Osteoblast (primary cell): ENCODE measurements around the gene HDAC4. TPM values are rescaled to one million over a fixed set of nuclear protein-coding genes. Genes with fewer than 3 reads are reported as not detected.

Source experiments
- DNase-seq: peaks from one replicate; pipeline ENCODE4 v3.0.0; 2011; ENCODE audit warnings: low spot score, mixed read lengths; ENCODE audit not compliant: insufficient read length; ENCODE audit errors: missing footprints
- H2AFZ ChIP-seq: 2 replicates; pipeline ENCODE4 v1.6.0; 2011; ENCODE audit warnings: mild to moderate bottlenecking, low read length
- H3K27ac ChIP-seq: 2 replicates; pipeline ENCODE4 v1.5.1; 2011; ENCODE audit warnings: mild to moderate bottlenecking, low read depth, low read length, moderate library complexity
- H3K27me3 ChIP-seq: 2 replicates; pipeline ENCODE4 v1.6.0; 2012; ENCODE audit warnings: mild to moderate bottlenecking, control low read depth, inconsistent platforms, low read length, moderate library complexity; ENCODE audit not compliant: insufficient read depth
- H3K36me3 ChIP-seq: 2 replicates; pipeline ENCODE4 v1.5.1; 2011; ENCODE audit warnings: mild to moderate bottlenecking, low read length, control low read depth, moderate library complexity; ENCODE audit not compliant: insufficient read depth
- H3K4me1 ChIP-seq: 2 replicates; pipeline ENCODE4 v1.5.1; 2011; ENCODE audit warnings: mild to moderate bottlenecking, low read length, control low read depth, moderate library complexity; ENCODE audit not compliant: insufficient read depth
- H3K4me2 ChIP-seq: 2 replicates; pipeline ENCODE4 v1.6.0; 2011; ENCODE audit warnings: mild to moderate bottlenecking, low read length; ENCODE audit not compliant: insufficient read depth
- H3K4me3 ChIP-seq: fragments of 200-600 bp; sonication (generic); 3 replicates; pipeline ENCODE4 v1.5.1; 2012; ENCODE audit warnings: mild to moderate bottlenecking, low read length, inconsistent platforms; ENCODE audit not compliant: insufficient read depth
- H3K79me2 ChIP-seq: 2 replicates; pipeline ENCODE4 v1.6.0; 2012; ENCODE audit warnings: mild to moderate bottlenecking, low read length, control low read depth, inconsistent platforms; ENCODE audit not compliant: insufficient read depth
- H3K9me3 ChIP-seq: 2 replicates; pipeline ENCODE4 v1.5.1; 2011; ENCODE audit warnings: low read depth, low read length, control low read depth
- H4K20me1 ChIP-seq: 2 replicates; pipeline ENCODE4 v1.6.0; 2012; ENCODE audit warnings: mild to moderate bottlenecking, low read length, control low read depth; ENCODE audit not compliant: insufficient read depth
- CTCF ChIP-seq: IDR thresholded peaks from 2 replicates; pipeline ENCODE4 v1.5.1; 2011; ENCODE audit warnings: mild to moderate bottlenecking, low read depth, low read length, moderate library complexity; ENCODE audit errors: extremely low read depth
- total RNA-seq: library from RNA; depleted of rRNA; stranded (reverse); fragments of >200 nt; gene quantifications from 2 replicates; pipeline ENCODE4 v1.2.3, GENCODE V29; 2012

Gene HDAC4
- total RNA-seq, 1 donor, result 30.8 TPM

GRCh38 chr2:239053801-239054503 is 346.9 kb downstream of the HDAC4 start:
- H3K4me3 ChIP-seq, result no peak overlapping the region
- no peaks in the 10 kb centered on the region for H3K36me3 ChIP-seq
- no peaks in the 10 kb centered on the region for H3K4me1 ChIP-seq
- no peak for DNase-seq
- TF ChIP-seq CTCF, result no peak
- H4K20me1 ChIP-seq, result no peaks in the 10 kb centered on the region
- H2AFZ ChIP-seq, result no peak overlapping the region
- no peaks in the 10 kb centered on the region for H3K79me2 ChIP-seq
- peaks cover 3% of the 10 kb centered on the region for H3K9me3 ChIP-seq
- H3K4me2 ChIP-seq, result no peak overlapping the region
- H3K27me3 ChIP-seq, result no peaks in the 10 kb centered on the region
- no peak overlapping the region for H3K27ac ChIP-seq

- H4K20me1 ChIP-seq, result no peaks in the 10 kb centered on the region
- no peak overlapping the region for H3K4me3 ChIP-seq
Measured at GRCh38 chr2:239052798-239053665, 347.8 kb downstream of the HDAC4 start.

GRCh38 chr2:239051891-239052445 is 348.9 kb downstream of the HDAC4 start:
- Histone ChIP-seq H3K4me3 (no peak overlapping the region), H3K79me2 (no peaks in the 10 kb centered on the region), H3K36me3 (no peaks in the 10 kb centered on the region), H3K27me3 (no peaks in the 10 kb centered on the region), H2AFZ (no peak overlapping the region), H3K27ac (no peak overlapping the region), H3K9me3 (peaks cover 3% of the 10 kb centered on the region), H3K4me2 (no peak overlapping the region), H4K20me1 (no peaks in the 10 kb centered on the region), H3K4me1 (no peaks in the 10 kb centered on the region)
- DNase-seq, result no peak
- TF ChIP-seq CTCF, result no peak

More at GRCh38 chr2:239052798-239053665, 347.8 kb downstream of the HDAC4 start:
- no peaks in the 10 kb centered on the region for H3K36me3 ChIP-seq
- H3K4me2 ChIP-seq, result no peak overlapping the region
- H3K79me2 ChIP-seq, result no peaks in the 10 kb centered on the region
- H3K4me1 ChIP-seq, result no peaks in the 10 kb centered on the region
- no peaks in the 10 kb centered on the region for H3K27me3 ChIP-seq
- no peak overlapping the region for H3K27ac ChIP-seq
- DNase-seq, result no peak
- no peak overlapping the region for H2AFZ ChIP-seq
- H3K9me3 ChIP-seq, result peaks cover 3% of the 10 kb centered on the region
- no peak for TF ChIP-seq CTCF

GRCh38 chr2:239050252-239050649 is 350.6 kb downstream of the HDAC4 start:
- no peaks in the 10 kb centered on the region for H3K79me2 ChIP-seq
- no peaks in the 10 kb centered on the region for H3K9me3 ChIP-seq
- H2AFZ ChIP-seq, result no peak overlapping the region
- no peak overlapping the region for H3K27ac ChIP-seq
- TF ChIP-seq CTCF, result no peak
- H3K4me3 ChIP-seq, result no peak overlapping the region
- no peaks in the 10 kb centered on the region for H3K36me3 ChIP-seq
- no peaks in the 10 kb centered on the region for H4K20me1 ChIP-seq
- no peak for DNase-seq
- H3K4me1 ChIP-seq, result no peaks in the 10 kb centered on the region
- no peak overlapping the region for H3K4me2 ChIP-seq
- H3K27me3 ChIP-seq, result no peaks in the 10 kb centered on the region
